SK-N-SH (cell line): ENCODE measurements around the gene COL5A1. TPM values are rescaled to one million over a fixed set of nuclear protein-coding genes. Genes with fewer than 3 reads are reported as not detected.
A peak's percentile ranks its signal among the peaks of the same experiment; 100 is the strongest.

Experiments
- CTCF ChIA-PET: fragments of 300-600, 350-600 bp; formaldehyde crosslinking; extraction: SDS; loops from one replicate; lab custom pipeline; 2021; lab: Yijun Ruan, JAX
- POLR2A ChIA-PET: fragments of 350-600 bp; sonication (Branson Sonifier 250); formaldehyde crosslinking; extraction: SDS; loops from one replicate; lab custom pipeline; 2020; ENCODE audit warnings: antibody characterized with exemption, inconsistent platforms; lab: Yijun Ruan, JAX
- DNase-seq: peaks from one replicate; pipeline ENCODE4 v3.0.0; 2012
- H2AFZ ChIP-seq: fragments of 200-600 bp; sonication (generic); 2 replicates; pipeline ENCODE4 v1.8.1; 2016; ENCODE audit warnings: antibody characterized with exemption, mild to moderate bottlenecking, low read depth
- H3F3A ChIP-seq: fragments of 200-600 bp; sonication (generic); replicated peaks from 2 replicates; pipeline ENCODE3; 2016; ENCODE audit warnings: antibody characterized with exemption, mild to moderate bottlenecking; ENCODE audit not compliant: insufficient read depth
- H3K27ac ChIP-seq, 2 experiments: fragments of 200-500 bp in 1 of 2; fragments of 200-600 bp in 1 of 2; sonication (Bioruptor generic) in 1 of 2; sonication (generic), shearing (Covaris generic) in 1 of 2; 2 replicates each; pipeline versions ENCODE4 v1.5.1 to v1.6.1; 2014 to 2016; ENCODE audit warnings: low read depth in 2 of 2, inconsistent platforms in 1 of 2, low read length in 1 of 2, mild to moderate bottlenecking in 1 of 2, mixed read lengths in 1 of 2
- H3K27me3 ChIP-seq: fragments of 200-600 bp; sonication (generic), shearing (Covaris generic); 2 replicates; pipeline ENCODE4 v1.6.1; 2016; ENCODE audit warnings: mixed run types; ENCODE audit not compliant: insufficient read depth
- H3K36me3 ChIP-seq, 2 experiments: fragments of 200-500 bp in 1 of 2; fragments of 200-600 bp in 1 of 2; sonication (Bioruptor generic) in 1 of 2; sonication (generic) in 1 of 2; replicated peaks in 1 of 2; 2 replicates each; pipeline versions ENCODE3 to v1.5.1; 2014 to 2016; ENCODE audit warnings: low read length in 1 of 2, mild to moderate bottlenecking in 1 of 2; ENCODE audit not compliant: insufficient read depth in 2 of 2, control insufficient read depth in 1 of 2
- H3K4me1 ChIP-seq, 2 experiments: fragments of 200-500 bp in 1 of 2; fragments of 200-600 bp in 1 of 2; sonication (Bioruptor generic) in 1 of 2; sonication (generic), shearing (Covaris generic) in 1 of 2; 2 replicates each; pipeline versions ENCODE4 v1.5.1 to v1.6.1; 2014 to 2016; ENCODE audit warnings: low read depth in 1 of 2, low read length in 1 of 2, mixed run types in 1 of 2; ENCODE audit not compliant: insufficient read depth in 2 of 2, control insufficient read depth in 1 of 2
- H3K4me2 ChIP-seq: fragments of 200-600 bp; sonication (generic), shearing (Covaris generic); 2 replicates; pipeline ENCODE4 v1.6.1; 2017; ENCODE audit warnings: mixed run types
- H3K4me3 ChIP-seq, 2 experiments: fragments of 200-500 bp in 1 of 2; fragments of 200-600 bp in 1 of 2; sonication (Bioruptor generic) in 1 of 2; sonication (generic), shearing (Covaris generic) in 1 of 2; 2 replicates each; pipeline versions ENCODE4 v1.5.1 to v1.8.1; 2014 to 2016; ENCODE audit warnings: low read depth in 2 of 2, inconsistent platforms in 1 of 2, low read length in 1 of 2, mild to moderate bottlenecking in 1 of 2, mixed read lengths in 1 of 2, moderate library complexity in 1 of 2
- H3K79me2 ChIP-seq: fragments of 200-600 bp; sonication (generic); 2 replicates; pipeline ENCODE4 v1.8.1; 2017; ENCODE audit warnings: mild to moderate bottlenecking; ENCODE audit not compliant: insufficient read depth
- H3K9ac ChIP-seq: fragments of 200-600 bp; sonication (generic); 2 replicates; pipeline ENCODE4 v1.6.1; 2017; ENCODE audit warnings: mixed run types
- H3K9me2 ChIP-seq: fragments of 200-600 bp; sonication (generic); 2 replicates; pipeline ENCODE4 v1.6.1; 2017; ENCODE audit warnings: mixed run types
- H3K9me3 ChIP-seq: fragments of 200-600 bp; sonication (generic); 2 replicates; pipeline ENCODE4 v1.6.1; 2017; ENCODE audit warnings: mixed run types, mild to moderate bottlenecking, moderate library complexity
- H4K20me1 ChIP-seq: fragments of 200-600 bp; sonication (generic); 2 replicates; pipeline ENCODE4 v1.6.1; 2017; ENCODE audit warnings: mild to moderate bottlenecking, mixed run types; ENCODE audit not compliant: insufficient read depth
- ELF1 ChIP-seq: IDR thresholded peaks from 2 replicates; pipeline ENCODE4 v1.4.0; 2012
- EP300 ChIP-seq, 2 experiments: IDR thresholded peaks; 2 replicates each; pipeline versions ENCODE4 v1.4.0 to v1.6.1; 2012; ENCODE audit warnings: borderline replicate concordance in 1 of 2, low read depth in 1 of 2, low read length in 1 of 2
- GABPA ChIP-seq: IDR thresholded peaks from 2 replicates; pipeline ENCODE4 v1.4.0; 2012; ENCODE audit warnings: low read depth, mild to moderate bottlenecking
- GATA2 ChIP-seq: sonication (generic); formaldehyde crosslinking; IDR thresholded peaks from 2 replicates; pipeline ENCODE4 v1.5.0; 2020; ENCODE audit warnings: mild to moderate bottlenecking, missing genetic modification reagents
- POLR2AphosphoS5 ChIP-seq: IDR thresholded peaks from 2 replicates; pipeline ENCODE4 v1.6.1; 2012; ENCODE audit warnings: low read depth, low read length
- RFX5 ChIP-seq: IDR thresholded peaks from 2 replicates; pipeline ENCODE4 v1.6.1; 2012; ENCODE audit warnings: mild to moderate bottlenecking, improper control_type of control experiment, low read length
- SIN3A ChIP-seq: IDR thresholded peaks from 2 replicates; pipeline ENCODE4 v1.6.1; 2012; ENCODE audit warnings: low read depth, mild to moderate bottlenecking, low read length, moderate library complexity, borderline replicate concordance
- TCF12 ChIP-seq: IDR thresholded peaks from 2 replicates; pipeline ENCODE4 v1.4.0; 2012
- TEAD4 ChIP-seq: IDR thresholded peaks from 2 replicates; pipeline ENCODE4 v1.4.0; 2012; ENCODE audit warnings: mild to moderate bottlenecking, borderline replicate concordance; ENCODE audit not compliant: insufficient read depth
- YY1 ChIP-seq: IDR thresholded peaks from 2 replicates; pipeline ENCODE4 v1.4.0; 2012; ENCODE audit warnings: low read depth, mild to moderate bottlenecking
- WGBS: methylation state at CpG from one replicate; pipeline ENCODE4 v1.1.6; 2017; ENCODE audit warnings: low lambda C conversion rate; 5-methylcytosine and 5-hydroxymethylcytosine counted together
- polyA plus RNA-seq, 3 experiments: library from polyadenylated mRNA; depleted of rRNA; stranded (reverse); fragments of >200 nt; gene quantifications; 2 replicates each; pipeline ENCODE4 v1.2.3, GENCODE V29; 2012
- TF ChIP-seq, protein P1 (sequence below): IDR thresholded peaks from 2 replicates; pipeline ENCODE4; 2012
- TF ChIP-seq, protein P2 (sequence below): fragments of 150-350 bp; IDR thresholded peaks from 2 replicates; pipeline ENCODE4 v1.6.1; 2017; ENCODE audit warnings: antibody characterized with exemption, low read length, low read depth, borderline replicate concordance
- TF ChIP-seq, protein P3 (sequence below): IDR thresholded peaks from 2 replicates; pipeline ENCODE4 v1.4.0; 2012; ENCODE audit warnings: low read depth
- TF ChIP-seq, protein P4 (sequence below): IDR thresholded peaks from 2 replicates; pipeline ENCODE4 v1.4.0; 2012; ENCODE audit warnings: low read depth, borderline replicate concordance
- TF ChIP-seq, protein P5 (sequence below): fragments of 200-600 bp; sonication (generic); IDR thresholded peaks from 2 replicates; pipeline ENCODE4 v1.6.1; 2017; ENCODE audit warnings: antibody characterized with exemption, mild to moderate bottlenecking, moderate library complexity

Gene COL5A1
- polyA plus RNA-seq, 1 of the 3 experiments (the other 2 are of a cell fraction), result 73.8 TPM

DNA sequence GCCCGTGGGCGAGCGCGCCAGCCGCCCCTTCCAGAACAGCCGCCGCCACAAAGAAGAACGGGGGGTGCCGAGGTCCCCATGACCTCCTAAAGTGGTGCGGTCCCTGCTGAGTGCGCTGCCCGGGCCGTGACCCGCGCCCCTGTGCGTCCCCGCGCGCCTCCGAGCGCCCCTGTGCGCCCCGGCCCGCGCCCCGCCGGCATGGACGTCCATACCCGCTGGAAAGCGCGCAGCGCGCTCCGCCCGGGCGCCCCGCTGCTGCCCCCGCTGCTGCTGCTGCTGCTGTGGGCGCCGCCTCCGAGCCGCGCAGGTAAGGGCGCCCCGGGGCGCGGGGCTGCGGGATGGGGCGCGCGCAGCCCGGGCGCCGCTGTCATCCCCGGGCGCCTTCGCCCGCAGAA is 384 bp downstream of the COL5A1 start:
- Histone ChIP-seq H3K9me3 (no peaks in the 10 kb centered on the region), H2AFZ (no peak overlapping the region), H3K4me2 (peak overlapping the region; percentile 99; the same call in 1 of the 2 replicates), H3K4me3 (peak overlapping the region; percentile 69 to 85), H3K36me3 (peaks cover 0 to 17% of the 10 kb centered on the region in 2 experiments), H3K27me3 (no peaks in the 10 kb centered on the region), H3K9me2 (no peaks in the 10 kb centered on the region), H3K9ac (peak overlapping the region; percentile 88), H3K79me2 (peaks cover 51% of the 10 kb centered on the region), H4K20me1 (peaks cover 38% of the 10 kb centered on the region), H3K27ac (peak overlapping the region in 1 of 2 experiments; percentile 91), H3K4me1 (peaks cover 14 to 22% of the 10 kb centered on the region in 2 experiments; a peak in 3 of 4 replicates), H3F3A (peaks cover 14% of the 10 kb centered on the region)
- POLR2A ChIA-PET, result no interaction called here
- TF ChIP-seq, protein P1, sequence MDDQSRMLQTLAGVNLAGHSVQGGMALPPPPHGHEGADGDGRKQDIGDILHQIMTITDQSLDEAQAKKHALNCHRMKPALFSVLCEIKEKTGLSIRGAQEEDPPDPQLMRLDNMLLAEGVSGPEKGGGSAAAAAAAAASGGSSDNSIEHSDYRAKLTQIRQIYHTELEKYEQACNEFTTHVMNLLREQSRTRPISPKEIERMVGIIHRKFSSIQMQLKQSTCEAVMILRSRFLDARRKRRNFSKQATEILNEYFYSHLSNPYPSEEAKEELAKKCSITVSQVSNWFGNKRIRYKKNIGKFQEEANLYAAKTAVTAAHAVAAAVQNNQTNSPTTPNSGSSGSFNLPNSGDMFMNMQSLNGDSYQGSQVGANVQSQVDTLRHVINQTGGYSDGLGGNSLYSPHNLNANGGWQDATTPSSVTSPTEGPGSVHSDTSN, result no peak
- TF ChIP-seq ELF1 (no peak), GATA2 (CRISPR knock-in tag) (no peak), GABPA (no peak), POLR2AphosphoS5 (no peak), RFX5 (no peak), EP300 (IDR thresholded peaks at IDR 0.05; ENCODE audit: borderline replicate concordance in 1 of 2, low read depth in 1 of 2, low read length in 1 of 2) (no peak), YY1 (no peak)
- TF ChIP-seq, protein P2, sequence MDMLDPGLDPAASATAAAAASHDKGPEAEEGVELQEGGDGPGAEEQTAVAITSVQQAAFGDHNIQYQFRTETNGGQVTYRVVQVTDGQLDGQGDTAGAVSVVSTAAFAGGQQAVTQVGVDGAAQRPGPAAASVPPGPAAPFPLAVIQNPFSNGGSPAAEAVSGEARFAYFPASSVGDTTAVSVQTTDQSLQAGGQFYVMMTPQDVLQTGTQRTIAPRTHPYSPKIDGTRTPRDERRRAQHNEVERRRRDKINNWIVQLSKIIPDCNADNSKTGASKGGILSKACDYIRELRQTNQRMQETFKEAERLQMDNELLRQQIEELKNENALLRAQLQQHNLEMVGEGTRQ, result no peak
- TF ChIP-seq, protein P3, sequence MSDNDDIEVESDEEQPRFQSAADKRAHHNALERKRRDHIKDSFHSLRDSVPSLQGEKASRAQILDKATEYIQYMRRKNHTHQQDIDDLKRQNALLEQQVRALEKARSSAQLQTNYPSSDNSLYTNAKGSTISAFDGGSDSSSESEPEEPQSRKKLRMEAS, result no peak
- CTCF ChIA-PET, result interaction anchor here (1.1 to 1.5 kb wide), 2 partner anchors 16 to 192 kb away, joined by 3 to 5 read pairs; no protein-coding TSS in a partner anchor
- no CpG with 5 or more reads among the region's 58 CpGs for WGBS
- DNase-seq, result peak; percentile 57

DNA sequence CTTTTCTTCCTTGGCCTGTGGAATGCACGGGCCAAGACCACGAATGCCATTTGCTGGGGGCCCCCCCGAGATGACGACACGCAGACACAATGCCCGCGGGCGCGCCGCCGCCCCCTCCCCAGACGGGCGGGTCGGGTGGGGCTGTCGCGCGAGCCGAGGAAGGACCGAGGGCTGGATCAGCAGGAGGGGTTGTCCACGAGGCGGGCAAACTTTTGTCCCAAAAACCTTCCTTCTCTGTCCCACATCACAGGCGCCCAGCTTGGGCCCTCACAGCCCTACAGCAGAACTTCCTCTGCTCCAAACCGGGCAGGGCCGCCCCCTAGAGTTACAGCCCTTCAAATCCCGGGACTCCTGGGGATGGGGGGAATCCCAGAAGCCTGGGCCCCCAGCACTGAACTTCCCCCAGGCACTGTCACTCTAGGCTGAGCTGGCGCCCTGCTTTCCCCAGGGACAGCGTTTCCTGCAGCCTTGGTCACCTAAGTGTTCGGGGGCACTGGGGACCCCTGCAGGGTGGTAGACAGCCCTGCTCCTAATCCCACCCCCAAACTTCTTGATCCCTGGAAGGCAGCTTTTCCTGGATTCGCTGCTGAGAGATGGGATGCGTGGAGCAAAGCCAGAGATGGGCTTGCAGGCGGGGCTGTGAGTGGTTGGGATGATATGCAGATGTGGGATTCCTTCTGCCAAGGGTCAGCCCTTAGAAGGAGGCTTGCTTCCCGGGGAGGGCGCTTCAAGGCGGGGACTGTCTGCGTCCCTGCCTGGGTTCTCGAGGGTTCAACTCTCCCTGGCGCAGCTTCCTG is 980 bp downstream of the COL5A1 start:
- WGBS, result 0% methylated on average over 11 of the region's 37 CpGs
- H3K27me3 ChIP-seq, result no peaks in the 10 kb centered on the region
- H3K79me2 ChIP-seq, result peaks cover 57% of the 10 kb centered on the region
- peak overlapping the region; percentile 69 to 85 for H3K4me3 ChIP-seq
- H2AFZ ChIP-seq, result no peak overlapping the region
- H3K9me2 ChIP-seq, result no peaks in the 10 kb centered on the region
- peak overlapping the region; percentile 99 for H3K4me2 ChIP-seq
- ChIA-PET POLR2A (no interaction called here), CTCF (interaction anchor here (1.0 to 1.9 kb wide), 6 partner anchors 15 to 200 kb away, joined by 3 to 5 read pairs (median 4); no protein-coding TSS in a partner anchor)
- H3K36me3 ChIP-seq, result peaks cover 0 to 23% of the 10 kb centered on the region in 2 experiments
- H3K4me1 ChIP-seq, result peaks cover 14 to 22% of the 10 kb centered on the region in 2 experiments; a peak in 3 of 4 replicates
- H3K27ac ChIP-seq, result peak overlapping the region; percentile 70 to 91
- peaks cover 44% of the 10 kb centered on the region for H4K20me1 ChIP-seq
- H3F3A ChIP-seq, result peaks cover 14% of the 10 kb centered on the region
- H3K9me3 ChIP-seq, result no peaks in the 10 kb centered on the region
- DNase-seq, result peak; percentile 66
- peak overlapping the region; percentile 88 for H3K9ac ChIP-seq
- no peak for TF ChIP-seq ELF1
- no peak for TF ChIP-seq GABPA
- TF ChIP-seq, protein P1, result peak; percentile 4; the same call in 1 of the 2 replicates
- TF ChIP-seq, protein P4, sequence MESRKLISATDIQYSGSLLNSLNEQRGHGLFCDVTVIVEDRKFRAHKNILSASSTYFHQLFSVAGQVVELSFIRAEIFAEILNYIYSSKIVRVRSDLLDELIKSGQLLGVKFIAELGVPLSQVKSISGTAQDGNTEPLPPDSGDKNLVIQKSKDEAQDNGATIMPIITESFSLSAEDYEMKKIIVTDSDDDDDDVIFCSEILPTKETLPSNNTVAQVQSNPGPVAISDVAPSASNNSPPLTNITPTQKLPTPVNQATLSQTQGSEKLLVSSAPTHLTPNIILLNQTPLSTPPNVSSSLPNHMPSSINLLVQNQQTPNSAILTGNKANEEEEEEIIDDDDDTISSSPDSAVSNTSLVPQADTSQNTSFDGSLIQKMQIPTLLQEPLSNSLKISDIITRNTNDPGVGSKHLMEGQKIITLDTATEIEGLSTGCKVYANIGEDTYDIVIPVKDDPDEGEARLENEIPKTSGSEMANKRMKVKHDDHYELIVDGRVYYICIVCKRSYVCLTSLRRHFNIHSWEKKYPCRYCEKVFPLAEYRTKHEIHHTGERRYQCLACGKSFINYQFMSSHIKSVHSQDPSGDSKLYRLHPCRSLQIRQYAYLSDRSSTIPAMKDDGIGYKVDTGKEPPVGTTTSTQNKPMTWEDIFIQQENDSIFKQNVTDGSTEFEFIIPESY, result no peak
- no peak for TF ChIP-seq SIN3A
- TF ChIP-seq YY1, result no peak
- TF ChIP-seq GATA2 (CRISPR knock-in tag), result no peak
- TF ChIP-seq POLR2AphosphoS5, result no peak; the same call in 1 of the 2 replicates
- TF ChIP-seq TCF12, result peak; percentile 59
- TF ChIP-seq EP300 (IDR thresholded peaks at IDR 0.05; ENCODE audit: borderline replicate concordance in 1 of 2, low read depth in 1 of 2, low read length in 1 of 2), result no peak
- TF ChIP-seq, protein P5, sequence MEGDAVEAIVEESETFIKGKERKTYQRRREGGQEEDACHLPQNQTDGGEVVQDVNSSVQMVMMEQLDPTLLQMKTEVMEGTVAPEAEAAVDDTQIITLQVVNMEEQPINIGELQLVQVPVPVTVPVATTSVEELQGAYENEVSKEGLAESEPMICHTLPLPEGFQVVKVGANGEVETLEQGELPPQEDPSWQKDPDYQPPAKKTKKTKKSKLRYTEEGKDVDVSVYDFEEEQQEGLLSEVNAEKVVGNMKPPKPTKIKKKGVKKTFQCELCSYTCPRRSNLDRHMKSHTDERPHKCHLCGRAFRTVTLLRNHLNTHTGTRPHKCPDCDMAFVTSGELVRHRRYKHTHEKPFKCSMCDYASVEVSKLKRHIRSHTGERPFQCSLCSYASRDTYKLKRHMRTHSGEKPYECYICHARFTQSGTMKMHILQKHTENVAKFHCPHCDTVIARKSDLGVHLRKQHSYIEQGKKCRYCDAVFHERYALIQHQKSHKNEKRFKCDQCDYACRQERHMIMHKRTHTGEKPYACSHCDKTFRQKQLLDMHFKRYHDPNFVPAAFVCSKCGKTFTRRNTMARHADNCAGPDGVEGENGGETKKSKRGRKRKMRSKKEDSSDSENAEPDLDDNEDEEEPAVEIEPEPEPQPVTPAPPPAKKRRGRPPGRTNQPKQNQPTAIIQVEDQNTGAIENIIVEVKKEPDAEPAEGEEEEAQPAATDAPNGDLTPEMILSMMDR, result peak; percentile 52
- peak; percentile 18; the same call in 1 of the 2 replicates for TF ChIP-seq TEAD4
